GM21423 (cell line): ENCODE results near the gene INO80B.
"Not testable (repeated sequence)": the region's sequence is repeated elsewhere in the genome, so short reads cannot be mapped to it uniquely, and the experiment has no call there.

ENCODE experiments used
- ATAC-seq: cut with Tn5 transposase; IDR thresholded peaks from one replicate; pipeline ENCODE4 v1.9.1; 2021; ENCODE audit warnings: mild to moderate bottlenecking, moderate library complexity; ENCODE audit not compliant: unreplicated experiment

Gene INO80B

DNA sequence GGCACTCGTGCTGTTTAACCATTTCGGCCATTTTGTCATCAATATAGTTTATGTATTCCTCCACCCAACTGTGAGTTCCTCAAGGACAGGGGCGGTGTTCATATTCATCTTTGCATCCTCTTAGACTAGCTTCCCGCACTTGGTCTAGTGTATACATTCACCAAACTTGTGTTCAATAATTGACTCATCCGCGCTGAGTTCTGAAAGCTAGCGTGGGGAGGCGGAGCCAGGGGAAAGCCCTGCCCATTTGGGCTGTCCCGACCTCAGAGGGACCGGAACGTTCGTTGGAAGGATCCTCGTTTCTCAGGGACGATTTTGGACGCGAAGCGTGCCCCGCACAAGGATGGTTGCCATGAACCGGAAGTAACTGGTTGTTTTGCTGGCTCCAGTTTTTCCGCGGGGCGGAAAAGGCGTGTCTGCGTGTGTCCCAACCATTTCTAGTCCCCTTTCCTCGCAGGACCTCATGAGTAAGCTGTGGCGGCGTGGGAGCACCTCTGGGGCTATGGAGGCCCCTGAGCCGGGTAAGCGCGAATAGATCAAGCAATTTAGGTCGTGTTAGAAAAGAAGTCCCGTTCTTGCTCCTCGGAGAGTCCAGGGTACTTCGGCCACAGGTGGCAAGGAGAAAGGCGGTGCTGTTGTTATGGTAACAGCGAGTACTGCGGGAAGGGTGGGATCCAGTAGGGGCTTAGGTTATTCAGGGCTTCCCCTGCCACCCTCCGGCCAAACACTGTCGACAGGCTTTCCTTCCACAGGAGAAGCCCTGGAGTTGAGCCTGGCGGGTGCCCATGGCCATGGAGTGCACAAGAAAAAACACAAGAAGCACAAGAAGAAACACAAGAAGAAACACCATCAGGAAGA is at the start of gene INO80B:
INO80B (plus strand) TSS at position 434 of the 858 bp plus-strand sequence; CDS start at position 464, 30 bp downstream.
- peak; percentile 42 for ATAC-seq

DNA sequence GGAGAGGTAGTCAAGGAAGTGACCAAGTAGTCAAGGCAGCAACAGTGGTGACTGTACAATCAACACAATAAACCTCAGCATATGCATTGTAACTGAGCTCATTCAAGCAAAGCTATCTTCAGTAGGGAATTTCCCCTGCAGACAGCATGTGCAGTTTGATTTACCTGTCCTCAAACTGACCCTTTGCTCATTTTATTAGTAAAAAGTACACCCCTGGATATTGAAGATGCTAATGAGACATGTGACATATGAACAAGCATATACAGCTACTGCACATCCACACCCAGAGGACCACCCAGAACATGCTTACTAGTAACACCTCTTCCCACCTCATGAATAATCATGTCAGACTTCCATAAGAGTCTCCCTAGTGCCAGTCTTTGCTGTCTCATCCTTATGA is 48.9 kb upstream of the INO80B start:
- ATAC-seq = peak; percentile 73

DNA sequence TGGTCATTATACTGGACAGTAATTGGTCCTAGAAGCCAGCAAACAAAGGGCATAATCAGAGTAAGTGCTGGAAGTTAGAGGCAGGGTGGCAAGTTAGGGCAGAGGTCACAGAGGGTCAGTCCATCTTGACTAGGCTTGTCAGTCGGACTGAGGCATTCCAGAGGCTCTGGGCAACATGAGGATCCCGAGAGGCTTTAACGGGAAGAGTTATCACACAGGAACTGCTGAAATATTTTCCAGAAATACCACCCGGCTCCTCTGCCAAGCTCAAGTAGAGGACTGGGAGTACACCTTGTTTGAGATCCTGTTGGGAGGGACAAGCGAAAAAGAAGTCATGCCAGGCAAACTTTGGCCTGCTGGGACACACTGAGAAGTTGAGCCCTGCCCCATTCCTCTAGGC is 47.2 kb upstream of the INO80B start:
- no peak for ATAC-seq

DNA sequence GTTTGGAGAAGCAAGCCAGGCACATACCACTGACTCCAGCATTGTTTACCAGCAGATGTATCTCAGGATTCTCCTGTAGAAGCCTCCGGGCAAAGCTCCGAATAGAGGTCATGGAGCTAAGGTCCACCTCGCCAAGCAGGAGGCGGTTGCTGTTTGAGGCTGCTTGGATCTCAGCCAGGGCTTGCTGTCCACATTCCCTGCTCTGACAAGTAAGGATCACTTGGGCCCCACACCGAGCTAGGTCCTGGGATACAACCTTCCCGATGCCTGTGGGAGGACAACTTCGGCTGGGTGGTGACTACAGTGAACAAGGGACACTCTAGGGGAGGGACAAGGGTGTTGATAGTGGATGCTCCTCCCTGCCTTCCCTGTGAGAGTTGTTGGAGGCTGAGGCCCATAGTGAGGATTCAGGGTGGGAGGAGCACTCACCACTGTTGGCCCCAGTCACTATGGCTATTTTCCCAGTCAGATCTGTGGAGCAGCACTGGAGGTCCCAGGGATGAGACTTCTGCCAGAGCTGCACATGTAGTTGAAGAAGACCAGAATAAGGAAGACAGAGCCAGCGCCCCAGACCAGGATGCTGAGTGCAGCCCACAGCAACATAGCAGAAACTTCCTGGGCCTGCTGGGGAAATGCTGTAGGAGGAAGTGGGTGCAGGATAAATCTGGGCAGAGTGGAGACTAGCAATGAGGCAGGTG is 41.7 kb upstream of the INO80B start:
- ATAC-seq = no peak

DNA sequence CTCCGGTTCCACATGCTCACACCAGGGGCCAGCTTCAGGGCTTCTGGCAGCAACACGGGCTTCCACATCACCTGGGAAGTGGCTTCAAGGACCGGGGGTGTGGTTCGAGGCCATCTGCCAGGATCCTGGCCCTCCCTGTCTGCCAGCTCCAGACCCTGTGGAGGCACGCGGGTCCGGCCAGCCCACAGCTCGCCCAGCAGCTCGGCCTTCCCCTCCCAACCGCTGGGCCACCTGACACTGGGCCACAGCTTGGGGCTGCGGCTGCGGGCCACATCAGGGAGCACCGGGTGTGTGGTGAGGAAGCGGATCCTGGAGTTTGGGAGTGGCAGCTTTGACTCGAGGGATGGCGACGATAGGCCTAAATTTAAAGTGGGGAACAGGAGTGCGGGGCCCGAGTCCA is 40.4 kb upstream of the INO80B start:
- ATAC-seq = no peak

DNA sequence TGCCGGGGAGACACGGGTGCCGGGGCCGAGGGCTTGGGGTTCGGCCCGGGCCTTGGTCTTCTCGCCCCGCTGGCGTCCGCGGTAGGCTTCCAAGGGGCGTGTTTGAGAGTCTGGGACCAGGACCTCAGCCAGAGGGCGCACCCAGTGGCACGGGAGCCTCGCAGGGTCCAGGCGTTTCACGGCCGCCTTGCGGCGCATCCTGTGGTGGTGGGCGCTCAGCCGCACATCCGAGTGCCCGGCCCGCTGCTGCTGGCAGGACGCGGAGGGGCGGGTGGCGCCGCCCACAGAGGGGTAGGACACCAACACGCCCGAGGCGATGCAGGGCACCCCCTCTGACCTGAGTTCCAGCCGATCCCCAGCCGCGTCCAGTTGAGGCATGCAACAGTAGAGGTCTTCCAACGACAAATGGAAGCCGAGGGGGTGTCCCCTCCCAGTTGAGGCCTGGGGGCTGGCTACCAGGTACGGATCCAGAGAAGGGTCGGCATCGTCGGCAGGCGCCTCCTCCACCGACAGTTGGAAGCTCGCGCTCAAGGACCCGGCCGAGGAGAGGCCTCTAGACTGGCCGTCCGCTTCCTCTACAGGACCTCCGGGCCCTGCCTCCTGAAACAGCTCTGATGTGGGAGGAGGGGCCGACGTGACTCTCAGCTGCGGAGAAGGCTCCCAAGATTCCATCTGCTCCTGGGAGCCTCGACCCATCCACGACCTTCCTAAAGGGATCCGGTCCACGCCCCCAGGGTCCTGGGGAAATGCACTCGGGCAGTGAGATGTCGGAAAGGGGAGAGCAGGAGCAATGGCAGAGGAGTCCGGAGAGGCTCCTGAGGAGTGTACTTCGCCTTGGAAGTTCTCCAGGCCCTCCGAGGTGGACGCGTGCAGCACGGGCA is 39.8 kb upstream of the INO80B start:
- no peak for ATAC-seq

DNA sequence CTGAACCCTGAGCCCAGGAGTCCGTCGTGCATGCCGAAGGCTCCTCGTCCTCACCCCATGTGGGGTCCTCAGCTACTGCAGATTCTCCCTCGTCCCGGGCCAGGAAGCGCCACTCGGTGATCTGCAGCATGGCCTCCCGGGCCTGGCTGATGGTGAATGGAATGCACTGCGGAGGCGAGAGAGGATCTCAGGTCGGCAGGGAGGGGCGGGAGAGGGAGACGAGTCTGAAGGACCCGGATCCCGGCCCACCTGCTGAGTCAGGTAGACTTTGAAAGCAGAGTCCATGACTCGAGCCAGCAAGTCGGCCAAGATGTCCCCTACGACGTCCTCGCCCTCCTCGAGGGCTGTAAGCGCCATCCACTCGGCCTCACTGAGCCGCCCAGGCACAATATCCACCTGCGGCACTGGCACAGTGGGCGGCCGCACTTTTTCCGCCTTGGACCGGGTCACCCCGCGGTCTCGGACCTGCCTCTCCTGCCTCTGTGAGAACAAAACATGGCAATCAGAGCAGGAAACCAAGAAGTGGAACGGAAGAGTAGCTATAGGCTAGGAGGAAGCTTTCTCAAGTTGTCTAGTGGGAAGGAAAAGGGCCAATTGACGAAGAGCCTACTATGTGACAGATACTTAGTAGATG is 39.0 kb upstream of the INO80B start:
- ATAC-seq = no peak

DNA sequence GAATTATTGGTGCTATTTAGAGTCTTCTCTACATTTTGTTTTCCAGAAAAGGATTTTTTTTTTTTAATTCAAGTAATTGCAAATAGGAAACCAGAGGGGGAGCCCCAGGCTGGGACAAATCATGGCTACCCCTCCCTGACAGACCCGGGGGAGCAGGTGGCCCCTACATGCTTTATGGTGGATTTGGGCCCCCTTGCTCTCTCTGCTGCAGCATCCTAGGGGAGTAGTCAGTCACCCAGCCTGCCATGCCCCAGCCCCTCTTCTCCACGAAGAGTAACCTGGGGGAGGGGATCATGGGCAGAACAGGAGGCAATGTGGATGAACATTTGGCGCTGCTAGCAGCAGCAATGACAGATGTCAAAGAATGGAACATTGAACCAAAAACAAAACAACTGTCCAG is 38.1 kb upstream of the INO80B start:
- no peak for ATAC-seq

DNA sequence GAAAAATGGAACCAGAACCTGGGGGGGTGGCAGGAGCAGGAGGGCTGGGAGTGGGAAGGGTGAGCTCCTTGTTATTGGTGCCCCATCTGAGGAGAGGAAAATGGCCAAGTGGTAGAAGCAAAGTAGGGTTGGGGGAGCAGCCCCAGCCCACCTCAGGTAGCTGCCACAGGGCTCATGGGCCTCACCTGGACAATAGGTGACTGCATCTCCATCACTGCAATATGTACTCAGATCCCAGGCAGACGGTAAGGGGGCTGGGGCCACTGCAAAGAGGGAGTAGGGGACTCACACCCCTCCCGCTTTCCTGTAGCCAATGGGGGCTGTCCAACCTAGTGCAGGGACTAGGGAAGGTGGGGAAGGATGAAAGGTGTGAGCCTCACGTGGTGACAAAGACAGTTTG is 37.7 kb upstream of the INO80B start:
- ATAC-seq = no peak

DNA sequence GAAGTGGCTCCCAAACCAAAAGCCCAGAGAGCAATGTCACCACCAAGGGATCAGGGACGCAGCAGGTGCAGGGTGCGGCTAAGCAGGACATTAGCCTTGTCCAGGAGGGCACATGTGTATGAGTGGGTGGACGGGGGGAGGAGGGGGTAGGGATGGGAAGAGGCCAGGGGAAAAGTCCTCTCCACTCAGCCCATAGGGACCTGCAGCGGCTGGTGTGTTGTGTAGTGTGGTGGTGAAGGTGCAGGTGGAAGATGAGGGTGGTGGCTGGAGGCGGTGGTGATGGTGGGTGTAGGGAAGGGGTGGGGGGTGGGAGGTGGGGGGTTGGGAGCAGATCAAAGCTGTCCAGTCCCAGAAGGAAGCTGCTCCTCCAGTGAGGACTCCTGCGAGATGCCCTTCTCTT is 37.1 kb upstream of the INO80B start:
- ATAC-seq = no peak

DNA sequence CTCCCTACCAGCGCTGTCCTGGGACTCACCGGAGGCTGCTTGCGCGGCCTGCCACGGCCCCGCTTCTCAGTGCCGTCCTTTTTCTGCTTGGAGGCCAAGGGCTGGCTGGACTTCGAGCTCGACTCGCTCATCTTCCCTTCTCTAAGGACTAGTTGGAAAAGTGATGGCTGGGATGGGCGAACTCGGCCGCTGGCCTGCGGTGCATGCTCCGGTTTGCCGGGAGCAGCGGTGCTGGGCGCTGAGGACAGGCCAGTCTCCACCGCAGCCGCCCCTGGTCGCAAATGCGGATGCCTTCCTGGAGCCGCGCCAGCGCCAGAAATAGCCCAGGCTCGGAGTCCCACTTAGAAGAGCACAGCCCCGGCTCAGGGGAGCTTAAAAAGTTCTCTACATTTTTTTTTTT is 36.6 kb upstream of the INO80B start:
- ATAC-seq = no peak

DNA sequence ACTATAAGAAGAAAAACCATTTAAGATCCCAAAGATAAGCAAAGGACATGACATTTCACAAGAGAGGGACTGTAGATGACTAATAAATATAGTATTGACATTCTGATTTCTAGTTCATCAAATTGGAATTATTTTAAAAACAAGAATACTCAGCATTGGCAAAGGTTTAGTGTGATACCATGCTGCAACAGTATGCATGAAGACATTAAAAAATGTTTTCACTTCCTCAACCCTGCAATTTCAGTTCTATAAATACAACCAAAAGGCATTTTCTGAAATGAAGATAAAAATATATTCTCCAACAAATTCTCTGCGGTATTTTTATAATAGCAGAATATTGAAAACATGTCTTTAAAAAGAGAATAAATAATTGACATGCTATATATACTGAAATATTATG is 35.5 kb upstream of the INO80B start:
- no peak for ATAC-seq

DNA sequence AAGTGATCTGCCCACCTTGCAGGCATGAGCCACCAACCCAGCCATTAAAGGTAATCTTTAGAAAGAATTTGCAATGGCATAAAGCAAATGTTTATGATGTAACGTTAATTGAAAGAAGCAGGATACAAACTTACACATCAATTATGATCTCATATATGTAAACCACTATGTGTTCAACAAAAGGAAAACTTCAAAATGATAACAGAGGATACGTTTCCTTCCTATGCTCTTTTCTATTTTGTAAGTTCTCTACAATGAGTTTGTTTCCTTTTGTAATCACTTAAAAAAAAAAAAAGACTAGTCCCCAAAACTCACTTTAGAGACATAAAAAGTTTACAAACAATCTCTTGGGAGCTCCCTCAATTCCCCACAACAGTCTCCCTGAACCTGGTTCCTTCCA is 34.9 kb upstream of the INO80B start:
- ATAC-seq = no peak

DNA sequence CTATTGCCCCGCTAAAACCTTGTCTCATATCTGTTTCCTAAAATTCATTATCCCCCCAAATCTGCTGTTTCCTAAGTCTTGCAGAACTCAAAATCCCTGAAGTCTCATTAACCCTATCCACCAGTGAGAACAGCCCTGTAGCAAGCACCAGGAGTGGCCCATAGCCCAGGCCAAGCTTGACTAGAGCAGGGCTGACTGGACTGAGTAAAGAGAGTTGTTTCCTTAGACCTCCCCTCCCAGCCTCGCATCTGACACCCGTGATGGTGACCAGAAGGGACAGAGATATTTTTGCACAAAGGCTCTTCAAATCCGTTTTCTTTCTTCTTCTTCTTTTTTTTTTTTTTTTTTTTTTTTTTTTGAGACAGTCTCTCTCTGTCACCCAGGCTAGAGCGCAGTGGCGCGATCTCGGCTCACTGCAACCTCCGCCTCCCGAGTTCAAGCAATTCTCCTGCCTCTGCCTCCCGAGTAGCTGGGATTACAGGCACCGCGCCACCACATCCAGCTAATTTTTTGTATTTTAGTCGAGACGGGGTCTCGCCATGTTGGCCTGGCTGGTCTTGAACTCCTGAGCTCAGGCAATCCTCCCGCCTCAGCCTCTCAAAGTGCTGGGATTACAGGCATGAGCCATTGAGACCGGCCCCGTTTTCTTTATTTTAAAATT is 34.3 kb upstream of the INO80B start:
- ATAC-seq = not testable (repeated sequence)

DNA sequence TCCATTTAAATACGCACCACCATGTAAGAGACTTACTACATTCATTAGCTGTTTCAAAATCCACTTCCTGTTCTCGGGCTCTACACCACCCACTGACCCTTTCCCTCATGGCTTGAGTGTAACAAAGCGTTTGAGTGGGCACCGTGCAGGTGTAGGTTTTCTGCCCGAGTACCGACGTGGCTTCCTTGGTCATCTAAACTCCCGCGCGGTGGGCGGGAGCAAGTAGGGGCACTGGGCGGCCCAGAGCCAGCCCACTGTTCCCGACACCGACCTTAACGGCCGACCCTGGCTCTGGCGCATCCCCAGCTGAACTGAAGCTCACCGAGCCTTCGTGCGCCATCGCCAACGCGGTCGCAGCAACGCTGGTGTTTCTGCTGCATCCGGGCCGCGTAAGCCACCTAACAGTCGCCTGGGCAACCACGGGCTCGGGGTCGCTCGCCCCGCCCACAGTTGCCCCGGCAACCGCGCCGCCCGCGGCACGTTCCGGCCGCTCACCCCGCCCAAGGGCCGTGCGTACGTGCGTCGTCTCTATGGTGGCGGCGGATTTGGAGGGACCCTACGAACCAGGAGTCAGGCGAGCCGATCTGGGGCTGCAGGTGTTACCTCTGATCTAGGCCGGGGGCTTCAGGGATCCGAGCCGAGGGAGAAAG is 33.5 kb upstream of the INO80B start, which contains the start of the genes C2orf81 and WDR54:
C2orf81 (minus strand) TSS at position 399 of the 650 bp plus-strand sequence; CDS start at position 340, 59 bp downstream.
WDR54 (plus strand) TSS at position 510 of the 650 bp plus-strand sequence. CDS start 424 bp downstream, outside the sequence.
- ATAC-seq = peak; percentile 90

DNA sequence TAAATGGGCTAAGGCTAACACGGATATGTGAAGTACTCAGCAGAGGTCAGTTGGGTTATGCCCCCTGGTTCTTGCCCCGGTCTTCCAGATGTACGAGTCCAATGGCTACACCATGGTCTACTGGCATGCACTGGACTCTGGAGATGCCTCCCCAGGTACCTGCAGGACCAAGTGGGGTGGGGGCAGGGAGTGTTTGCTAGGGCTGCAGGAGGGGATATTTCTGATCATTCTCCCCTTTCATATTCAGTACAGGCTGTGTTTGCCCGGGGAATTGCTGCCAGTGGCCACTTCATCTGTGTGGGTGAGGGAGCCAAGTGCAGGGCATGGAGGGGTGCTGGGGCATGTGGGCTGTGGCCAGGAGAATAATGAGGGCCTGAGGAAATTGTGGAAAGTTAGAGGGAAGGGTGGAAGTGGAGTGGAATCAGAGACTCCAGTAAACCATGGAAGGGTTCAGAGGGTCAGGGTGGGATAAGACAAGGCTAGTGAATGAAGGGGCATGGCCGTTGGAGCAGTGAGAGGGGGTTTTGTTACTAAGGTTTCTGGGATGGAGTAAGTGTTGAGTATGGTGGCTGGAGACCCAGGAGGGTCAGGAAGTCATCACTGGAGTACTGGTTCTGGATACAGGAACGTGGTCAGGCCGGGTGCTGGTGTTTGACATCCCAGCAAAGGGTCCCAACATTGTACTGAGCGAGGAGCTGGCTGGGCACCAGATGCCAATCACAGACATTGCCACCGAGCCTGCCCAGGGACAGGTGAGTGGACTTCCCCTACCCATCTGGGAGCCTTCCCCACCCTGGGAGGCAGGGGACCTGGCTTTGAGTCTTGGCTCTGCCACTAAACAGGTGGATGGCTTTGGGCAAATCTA is 31.4 kb upstream of the INO80B start:
- no peak for ATAC-seq

DNA sequence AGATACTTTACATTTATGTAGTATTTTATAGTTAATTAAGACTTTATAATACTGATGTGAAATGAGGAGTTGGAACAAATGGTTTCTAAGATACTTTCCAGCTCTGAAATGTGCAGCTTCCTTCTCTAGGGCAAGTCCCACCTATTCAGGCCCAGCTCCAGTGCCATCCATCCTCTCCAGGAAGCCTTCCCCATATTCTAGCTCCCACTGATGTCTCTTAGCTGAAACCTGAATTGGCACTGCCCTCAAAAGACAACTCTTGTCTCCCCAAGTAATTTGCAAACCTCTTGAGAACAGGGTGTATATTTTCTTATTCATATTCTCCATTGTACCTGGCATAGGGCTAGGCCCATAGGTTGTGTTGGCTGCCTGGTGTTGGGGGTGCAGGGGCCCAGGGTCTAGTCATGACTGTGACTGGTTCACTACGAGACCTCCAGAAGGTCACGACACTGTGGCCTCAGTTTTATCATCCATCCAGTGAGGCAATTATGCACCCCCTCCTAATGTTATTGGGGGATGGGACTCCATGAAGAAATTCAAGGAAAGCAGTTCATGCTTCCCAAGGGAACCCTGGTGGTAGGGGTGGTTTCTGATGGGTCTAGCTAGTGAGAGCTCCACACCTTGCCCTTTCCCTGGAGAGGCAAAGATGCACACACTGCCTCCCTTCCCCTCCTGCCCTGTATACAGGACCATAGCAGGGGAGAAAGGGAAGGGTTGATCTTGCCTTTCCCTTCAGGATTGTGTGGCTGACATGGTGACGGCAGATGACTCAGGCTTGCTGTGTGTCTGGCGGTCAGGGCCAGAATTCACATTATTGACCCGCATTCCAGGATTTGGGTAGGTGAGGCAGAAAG is 30.5 kb upstream of the INO80B start:
- no peak for ATAC-seq

DNA sequence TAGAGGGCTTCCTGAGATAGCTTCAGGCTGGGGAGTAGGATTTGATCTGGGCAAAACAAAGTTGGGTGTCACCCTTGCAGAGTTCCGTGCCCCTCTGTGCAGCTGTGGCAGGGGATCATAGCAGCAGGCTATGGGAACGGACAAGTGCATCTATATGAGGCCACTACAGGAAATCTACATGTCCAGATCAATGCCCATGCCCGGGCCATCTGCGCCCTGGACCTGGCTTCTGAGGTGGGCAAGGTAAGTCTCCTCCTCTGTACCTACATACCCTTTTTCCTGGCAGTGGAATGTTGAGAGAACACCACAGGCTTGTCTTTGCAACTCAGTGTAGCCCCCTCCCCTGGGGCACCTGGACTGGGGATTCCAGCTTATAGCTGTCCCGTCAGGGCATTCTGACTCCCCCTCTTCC is 29.9 kb upstream of the INO80B start:
- no peak for ATAC-seq
